Nephron (organoid): Measurements from ENCODE around the gene DLD.
"Not testable (repeated sequence)": the region's sequence is repeated elsewhere in the genome, so short reads cannot be mapped to it uniquely, and the experiment has no call there.

Experiments used
- H3K27ac Mint-ChIP-seq, 3 experiments: 2 replicates each; pipeline ENCODE4 v1.8.0; 2020; ENCODE audit warnings: mixed read lengths in 3 of 3, mild to moderate bottlenecking in 2 of 3, moderate library complexity in 1 of 3
- H3K27me3 Mint-ChIP-seq: 2 replicates; pipeline ENCODE4 v1.8.0; 2021; ENCODE audit warnings: low read depth, mild to moderate bottlenecking, moderate library complexity, mixed read lengths
- H3K36me3 Mint-ChIP-seq: 2 replicates; pipeline ENCODE4 v1.8.0; 2020; ENCODE audit warnings: low read depth, mixed read lengths
- H3K4me1 Mint-ChIP-seq: 2 replicates; pipeline ENCODE4 v1.8.0; 2020; ENCODE audit warnings: mixed read lengths
- H3K4me3 Mint-ChIP-seq, 3 experiments: 2 replicates each; pipeline ENCODE4 v1.8.0; 2020; ENCODE audit warnings: mild to moderate bottlenecking in 3 of 3, mixed read lengths in 3 of 3, moderate library complexity in 2 of 3
- H3K9me3 Mint-ChIP-seq: 2 replicates; pipeline ENCODE4 v1.8.0; 2020; ENCODE audit warnings: mixed read lengths
- TF ChIP-seq, protein P1 (sequence below), 3 experiments: fragments of 200-600 bp; sonication (generic); IDR thresholded peaks; one replicate each; pipeline ENCODE4 v1.5.0; 2021; ENCODE audit warnings: antibody characterized with exemption in 3 of 3; ENCODE audit not compliant: unreplicated experiment in 3 of 3

The DLD gene

DNA sequence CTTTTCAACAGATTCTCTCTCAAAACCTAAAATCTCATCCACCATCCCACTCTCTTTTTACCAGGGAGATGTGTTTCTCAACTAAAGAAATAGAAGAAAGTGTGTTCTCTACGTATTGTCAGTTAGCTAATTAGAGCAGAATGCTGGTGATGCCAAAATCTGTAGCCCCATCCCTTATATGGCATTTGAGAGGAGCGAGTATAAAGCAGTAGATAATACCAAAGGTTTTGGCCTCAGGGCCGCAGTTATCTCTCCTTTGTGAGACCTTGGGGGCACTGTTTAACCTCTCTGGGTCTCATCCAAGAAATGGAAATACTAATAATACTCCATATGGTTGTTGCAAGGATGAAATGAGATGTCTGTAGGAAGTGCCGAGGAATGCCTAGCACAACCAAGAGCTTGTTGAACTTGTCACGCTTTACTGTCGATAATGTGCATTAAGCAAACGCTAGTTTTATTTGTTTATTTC lies 456 bp upstream of the DLD start:
- H3K27me3 Mint-ChIP-seq: no peaks in the 10 kb centered on the region
- H3K27ac Mint-ChIP-seq: peak overlapping the region; percentile 83 to 98 (median 95)
- peaks cover 24% of the 10 kb centered on the region for H3K36me3 Mint-ChIP-seq
- TF ChIP-seq, protein P1, sequence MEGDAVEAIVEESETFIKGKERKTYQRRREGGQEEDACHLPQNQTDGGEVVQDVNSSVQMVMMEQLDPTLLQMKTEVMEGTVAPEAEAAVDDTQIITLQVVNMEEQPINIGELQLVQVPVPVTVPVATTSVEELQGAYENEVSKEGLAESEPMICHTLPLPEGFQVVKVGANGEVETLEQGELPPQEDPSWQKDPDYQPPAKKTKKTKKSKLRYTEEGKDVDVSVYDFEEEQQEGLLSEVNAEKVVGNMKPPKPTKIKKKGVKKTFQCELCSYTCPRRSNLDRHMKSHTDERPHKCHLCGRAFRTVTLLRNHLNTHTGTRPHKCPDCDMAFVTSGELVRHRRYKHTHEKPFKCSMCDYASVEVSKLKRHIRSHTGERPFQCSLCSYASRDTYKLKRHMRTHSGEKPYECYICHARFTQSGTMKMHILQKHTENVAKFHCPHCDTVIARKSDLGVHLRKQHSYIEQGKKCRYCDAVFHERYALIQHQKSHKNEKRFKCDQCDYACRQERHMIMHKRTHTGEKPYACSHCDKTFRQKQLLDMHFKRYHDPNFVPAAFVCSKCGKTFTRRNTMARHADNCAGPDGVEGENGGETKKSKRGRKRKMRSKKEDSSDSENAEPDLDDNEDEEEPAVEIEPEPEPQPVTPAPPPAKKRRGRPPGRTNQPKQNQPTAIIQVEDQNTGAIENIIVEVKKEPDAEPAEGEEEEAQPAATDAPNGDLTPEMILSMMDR (IDR thresholded peaks at IDR 0.05; ENCODE audit: unreplicated experiment in 3 of 3): no peak
- H3K4me3 Mint-ChIP-seq: peak overlapping the region; percentile 96 to 97 (median 97)
- peaks cover 24% of the 10 kb centered on the region for H3K4me1 Mint-ChIP-seq
- H3K9me3 Mint-ChIP-seq: no peaks in the 10 kb centered on the region

DNA sequence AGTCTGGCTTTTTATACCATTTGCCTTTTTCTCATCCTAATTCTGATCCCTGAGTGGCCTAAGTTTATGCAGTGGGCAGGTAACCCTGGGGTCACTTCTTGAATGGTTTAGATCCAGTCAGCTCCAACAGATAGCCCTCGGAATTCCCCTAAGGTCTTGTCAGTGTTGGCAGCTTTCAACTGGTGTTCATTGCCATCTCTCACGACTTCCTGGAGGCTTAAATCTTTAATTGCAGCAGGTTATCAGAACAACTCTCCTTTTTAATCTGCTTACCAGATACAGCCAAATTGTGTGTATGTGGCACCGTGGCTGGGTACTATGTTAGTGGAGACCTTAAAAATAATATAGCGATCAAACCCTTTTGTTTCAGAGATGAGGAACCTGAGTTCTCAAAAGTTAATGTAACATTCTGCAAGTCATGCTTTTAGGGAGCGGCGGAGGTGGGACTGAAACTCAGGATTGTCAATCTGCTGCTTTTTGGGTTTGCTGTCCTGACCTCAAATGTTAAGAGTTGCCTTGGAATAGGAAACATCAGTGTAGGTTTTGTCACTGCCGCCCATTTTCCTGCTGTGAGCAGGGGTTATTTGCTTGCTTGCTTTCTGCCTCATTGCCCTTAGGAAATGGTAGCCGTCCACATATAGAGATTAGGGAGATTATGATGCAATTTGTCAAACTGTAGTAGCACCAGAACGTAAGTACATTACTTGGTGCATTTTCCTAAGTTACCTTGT lies 818 bp downstream of the DLD start:
- Mint-ChIP-seq H3K27me3 (no peaks in the 10 kb centered on the region), H3K4me3 (peak overlapping the region; percentile 96 to 97 (median 97)), H3K27ac (peak overlapping the region; percentile 79 to 98 (median 83)), H3K4me1 (peaks cover 24% of the 10 kb centered on the region), H3K36me3 (peaks cover 33% of the 10 kb centered on the region), H3K9me3 (no peaks in the 10 kb centered on the region)
- TF ChIP-seq, protein P1 (IDR thresholded peaks at IDR 0.05; ENCODE audit: unreplicated experiment in 3 of 3): no peak

GRCh38 chr7:107892367-107892741 lies 1.4 kb downstream of the DLD start:
- Mint-ChIP-seq H3K4me3 (peak overlapping the region; percentile 96 to 97 (median 97)), H3K36me3 (peaks cover 38% of the 10 kb centered on the region), H3K27ac (peak overlapping the region; percentile 79 to 98 (median 83)), H3K4me1 (peaks cover 24% of the 10 kb centered on the region)
- not testable (repeated sequence) for H3K9me3 Mint-ChIP-seq, H3K27me3 Mint-ChIP-seq

- TF ChIP-seq, protein P1 (IDR thresholded peaks at IDR 0.05; ENCODE audit: unreplicated experiment in 3 of 3): no peak
- Mint-ChIP-seq H3K27ac (no peak overlapping the region), H3K4me1 (no peaks in the 10 kb centered on the region), H3K9me3 (no peaks in the 10 kb centered on the region), H3K36me3 (peaks cover 44% of the 10 kb centered on the region), H3K27me3 (no peaks in the 10 kb centered on the region), H3K4me3 (no peak overlapping the region)
Measured at GRCh38 chr7:107898997-107899594, 8.1 kb downstream of the DLD start.

DNA sequence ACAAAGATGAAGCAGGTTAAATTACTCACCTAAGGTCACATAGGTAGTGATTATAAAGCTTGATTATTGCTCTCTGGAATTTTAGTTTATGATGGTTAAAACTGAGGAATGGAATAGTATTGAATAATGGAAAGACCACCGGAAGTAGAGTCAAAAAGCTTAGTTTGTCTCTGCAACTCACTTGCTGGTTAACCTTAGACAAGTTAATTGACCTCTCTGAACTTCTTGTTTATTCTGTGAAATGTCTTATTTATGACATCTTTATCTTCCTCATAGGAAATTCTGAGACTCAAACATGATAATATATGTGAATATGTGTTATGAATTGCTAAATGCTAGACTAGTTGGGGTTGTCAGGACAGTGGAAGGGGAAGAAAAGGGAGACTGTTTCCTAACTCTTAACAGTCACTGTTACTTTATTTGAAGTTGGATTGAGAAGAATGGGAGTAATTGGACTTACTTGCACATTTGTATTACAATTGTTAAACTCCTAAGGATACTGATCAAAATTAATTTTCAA lies 9.6 kb downstream of the DLD start:
- TF ChIP-seq, protein P1 (IDR thresholded peaks at IDR 0.05; ENCODE audit: unreplicated experiment in 3 of 3): no peak
- no peaks in the 10 kb centered on the region for H3K9me3 Mint-ChIP-seq
- no peak overlapping the region for H3K27ac Mint-ChIP-seq
- no peaks in the 10 kb centered on the region for H3K27me3 Mint-ChIP-seq
- no peak overlapping the region for H3K4me3 Mint-ChIP-seq
- H3K4me1 Mint-ChIP-seq: no peaks in the 10 kb centered on the region
- H3K36me3 Mint-ChIP-seq: peaks cover 36% of the 10 kb centered on the region

GRCh38 chr7:107902381-107902780 lies 11.4 kb downstream of the DLD start:
- TF ChIP-seq, protein P1 (IDR thresholded peaks at IDR 0.05; ENCODE audit: unreplicated experiment in 3 of 3): no peak
- H3K4me1 Mint-ChIP-seq: no peaks in the 10 kb centered on the region
- no peaks in the 10 kb centered on the region for H3K27me3 Mint-ChIP-seq
- peaks cover 36% of the 10 kb centered on the region for H3K36me3 Mint-ChIP-seq
- peak overlapping the region in 1 of 3 experiments; percentile 14 for H3K27ac Mint-ChIP-seq
- H3K9me3 Mint-ChIP-seq: no peaks in the 10 kb centered on the region
- no peak overlapping the region for H3K4me3 Mint-ChIP-seq
